GM19023 (cell line): ENCODE results near the gene FRG2.
"Not testable (repeated sequence)": the region's sequence is repeated elsewhere in the genome, so short reads cannot be mapped to it uniquely, and the experiment has no call there.

Experiments
- ATAC-seq: cut with Tn5 transposase; IDR thresholded peaks from one replicate; pipeline ENCODE4 v1.9.1; 2021; ENCODE audit warnings: mild to moderate bottlenecking, moderate library complexity; ENCODE audit not compliant: unreplicated experiment

Gene FRG2

DNA sequence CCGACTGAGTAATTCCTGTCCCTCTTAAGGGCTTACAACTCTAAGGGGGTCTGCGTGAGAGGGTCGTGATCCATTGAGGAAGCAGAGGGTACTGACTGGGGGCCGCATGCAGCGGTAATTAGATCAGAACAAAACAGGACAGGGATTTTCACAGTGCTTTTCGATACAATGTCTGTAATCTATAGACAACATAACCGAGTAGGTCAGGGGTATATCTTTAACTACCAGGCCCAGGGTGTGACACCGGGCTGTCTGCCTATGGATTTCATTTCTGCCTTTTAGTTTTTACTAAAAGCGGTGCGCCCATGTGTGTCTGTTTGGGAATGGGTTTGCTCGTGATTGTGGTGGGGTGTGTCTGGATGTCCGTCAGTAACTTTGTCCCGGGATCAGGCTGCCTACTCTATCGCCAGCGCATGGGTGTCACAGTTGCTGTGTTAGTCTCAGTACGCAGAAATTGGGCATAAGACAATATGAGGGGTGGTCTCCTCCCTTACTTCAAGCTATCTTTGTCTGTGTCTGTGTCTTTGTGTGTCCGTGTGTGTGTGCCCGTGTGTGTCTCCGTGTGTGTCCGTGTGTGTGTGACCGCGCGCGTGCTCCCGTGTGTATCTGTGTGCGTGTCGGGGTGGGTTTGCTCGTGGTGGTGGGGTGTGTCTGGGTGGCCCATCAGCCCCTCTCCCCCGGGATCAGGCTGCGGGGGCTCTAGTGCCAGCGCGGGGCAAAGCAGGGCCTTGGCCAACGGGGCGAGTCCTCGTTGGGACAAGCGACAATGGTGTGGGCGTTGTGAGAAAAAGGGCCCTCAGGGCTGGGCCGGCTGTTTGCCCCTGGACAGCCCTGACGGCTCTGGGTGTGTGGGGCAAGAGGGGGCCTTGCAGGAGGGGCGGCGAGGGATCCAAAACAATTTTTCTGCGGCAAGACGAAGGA, 10.4 kb downstream of the FRG2 start:
- ATAC-seq, result no peak

DNA sequence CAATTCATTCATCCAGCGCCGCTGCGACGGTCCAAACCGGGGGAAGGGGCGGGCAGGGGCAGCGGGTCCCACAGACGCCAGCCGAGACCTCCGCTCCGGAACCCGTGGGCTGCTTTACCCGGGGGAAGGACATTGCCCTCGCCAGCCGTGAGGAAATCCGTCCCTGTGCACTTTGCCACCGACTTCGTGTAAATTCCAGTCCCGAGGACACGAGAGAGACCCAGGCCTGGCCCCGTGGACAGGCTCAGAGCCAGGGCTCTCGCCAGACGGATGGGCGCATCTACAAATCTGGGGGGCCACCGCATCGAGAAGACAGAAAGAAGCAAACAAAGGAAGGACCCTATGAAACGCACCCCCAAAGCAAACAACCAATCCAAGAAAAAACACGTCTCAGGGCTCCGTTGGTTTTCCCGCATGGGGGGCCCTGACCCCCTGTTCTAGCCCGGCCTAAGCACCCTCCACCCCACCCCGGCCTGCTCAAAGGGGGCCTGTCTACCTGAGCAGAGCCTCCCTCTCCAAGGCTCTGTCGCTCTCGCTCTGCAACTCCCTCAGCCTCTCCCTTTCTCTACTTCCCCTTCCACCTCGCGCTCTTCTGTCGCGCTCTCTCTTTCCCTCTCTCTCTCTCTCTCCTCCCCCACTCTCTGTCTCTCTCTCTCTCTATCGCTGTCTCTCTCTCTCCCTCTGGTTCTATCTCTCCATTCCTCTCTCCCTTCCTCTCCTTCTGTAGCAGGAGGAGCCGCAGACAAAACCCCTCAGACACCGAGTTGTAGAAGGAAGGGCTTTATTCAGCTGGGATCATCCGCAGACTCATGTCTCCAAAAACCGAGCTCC, 11.3 kb downstream of the FRG2 start:
- no peak for ATAC-seq

DNA sequence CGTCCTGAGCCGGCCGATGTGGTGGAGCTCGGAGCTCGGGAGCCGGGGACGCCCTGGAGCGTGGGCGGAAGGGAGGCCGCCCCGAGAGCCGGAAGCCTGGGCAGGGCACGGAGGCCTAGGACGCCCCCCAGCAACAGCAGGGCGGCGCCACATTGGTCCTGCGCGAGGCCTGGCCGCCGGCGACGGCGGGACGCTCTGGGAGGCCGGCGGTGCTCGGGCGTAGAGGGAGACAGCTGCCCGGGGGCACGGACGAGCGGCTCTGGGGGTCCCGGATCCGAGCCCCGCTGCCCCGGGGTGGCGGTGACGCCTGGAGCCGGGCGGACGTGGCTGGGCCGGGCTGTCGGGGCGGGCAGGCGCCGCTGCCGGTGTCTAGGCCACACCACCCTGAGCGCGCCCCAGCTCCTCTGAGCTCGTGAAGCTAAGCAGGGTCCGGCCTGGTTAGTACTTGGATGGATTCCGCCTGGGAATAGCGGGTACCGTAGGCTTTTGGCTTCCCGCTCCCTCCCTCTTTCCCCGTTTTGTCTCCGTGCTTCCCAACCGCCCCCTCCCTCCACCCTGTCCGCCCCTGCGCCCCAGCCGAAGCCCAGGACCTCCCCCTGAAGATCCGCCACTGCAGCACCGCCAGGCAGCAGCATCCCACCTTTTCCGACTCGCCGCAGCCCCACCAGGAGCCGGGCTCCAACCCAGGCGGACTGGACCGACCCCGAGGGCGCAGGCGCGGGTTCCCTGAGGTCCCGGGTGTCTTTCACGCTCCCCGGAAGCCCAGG, 12.1 kb downstream of the FRG2 start:
- no peak for ATAC-seq

DNA sequence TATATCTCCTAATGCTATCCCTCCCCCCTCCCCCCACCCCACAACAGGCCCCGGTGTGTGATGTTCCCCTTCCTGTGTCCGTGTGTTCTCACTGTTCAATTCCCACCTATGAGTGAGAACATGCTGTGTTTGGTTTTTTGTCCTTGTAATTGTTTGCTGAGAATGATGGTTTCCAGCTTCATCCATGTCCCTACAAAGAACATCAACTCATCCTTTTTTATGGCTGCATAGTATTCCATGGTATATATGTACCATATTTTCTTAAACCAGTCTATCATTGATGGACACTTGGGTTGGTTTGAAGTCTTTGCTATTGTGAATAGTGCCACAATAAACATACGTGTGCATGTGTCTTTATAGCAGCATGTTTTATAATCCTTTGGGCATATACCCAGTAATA, 37.1 kb downstream of the FRG2 start:
- not testable (repeated sequence) for ATAC-seq

DNA sequence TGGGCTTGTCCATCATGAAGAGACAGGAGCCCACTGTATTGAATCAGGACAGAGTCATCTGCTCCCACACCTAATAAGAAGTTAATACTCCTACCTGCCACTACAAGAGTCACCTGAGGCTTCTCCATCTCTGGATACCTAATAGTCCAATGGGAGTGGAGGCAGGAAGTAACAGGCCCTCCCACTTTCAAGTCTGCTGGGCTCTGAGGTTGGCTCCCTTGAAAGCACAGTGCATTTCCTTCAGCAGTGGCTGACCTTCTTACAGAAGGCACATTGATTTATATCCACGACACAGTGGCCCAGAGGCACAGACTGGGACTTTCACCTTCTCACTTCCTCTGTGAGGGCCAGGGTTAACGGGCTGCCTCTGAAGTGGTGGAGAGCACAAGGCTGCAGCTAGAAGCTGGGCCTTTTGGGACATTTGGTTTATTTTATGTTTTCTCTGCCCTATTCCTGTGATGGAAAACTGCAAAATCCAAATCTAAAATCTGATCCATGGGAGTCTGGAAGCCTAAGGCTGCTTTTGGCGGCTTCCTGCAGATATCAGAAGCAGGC, 38.1 kb downstream of the FRG2 start:
- no peak for ATAC-seq

DNA sequence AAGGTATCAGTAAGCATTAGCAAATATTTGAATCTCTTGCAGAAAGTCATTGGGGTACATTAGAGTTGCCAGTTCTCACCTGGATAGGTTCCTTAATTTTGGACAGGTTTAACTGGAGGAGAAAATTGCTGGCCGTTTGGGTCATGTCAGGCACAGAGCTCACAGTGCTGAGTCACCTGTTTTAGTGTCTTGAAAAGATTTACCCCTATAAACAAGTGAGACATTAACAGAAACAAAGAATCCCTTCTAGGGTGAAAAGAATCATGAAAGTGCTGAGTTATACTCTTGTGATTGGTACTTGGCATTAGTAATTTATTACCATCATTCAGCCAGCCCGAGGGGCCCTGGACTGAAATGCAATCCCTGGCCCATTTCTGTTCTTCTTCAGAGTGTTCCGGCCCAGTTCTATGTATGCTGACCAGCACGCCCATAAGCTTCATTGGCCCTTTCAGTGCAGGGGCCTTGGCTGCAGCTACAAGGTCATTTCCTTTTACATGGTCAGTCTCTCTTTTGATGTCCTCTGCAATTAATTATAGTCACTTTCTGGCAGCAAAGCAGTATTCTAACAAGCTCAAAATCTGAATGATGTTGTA, 41.3 kb downstream of the FRG2 start:
- ATAC-seq, result not testable (repeated sequence)

DNA sequence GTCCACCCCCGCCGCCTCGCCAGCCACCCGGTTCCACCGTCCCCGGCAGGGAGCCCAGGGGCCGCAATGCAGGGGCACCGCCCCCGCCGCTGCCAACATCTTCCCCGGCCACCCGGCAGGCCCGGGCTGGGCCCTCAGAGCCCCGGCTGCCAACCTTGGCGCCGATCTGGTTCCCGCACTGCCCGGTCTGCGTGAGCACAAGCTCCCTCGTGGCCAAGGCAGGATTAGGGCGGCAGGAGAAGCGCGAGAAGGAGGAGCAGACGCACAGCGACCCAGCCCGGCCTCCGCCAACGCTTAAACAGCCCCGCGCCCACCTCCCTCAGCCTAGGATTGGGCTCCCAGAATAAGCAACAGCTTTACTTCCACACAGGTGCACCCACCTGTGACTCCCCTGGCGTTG, 42.4 kb downstream of the FRG2 start:
- not testable (repeated sequence) for ATAC-seq

DNA sequence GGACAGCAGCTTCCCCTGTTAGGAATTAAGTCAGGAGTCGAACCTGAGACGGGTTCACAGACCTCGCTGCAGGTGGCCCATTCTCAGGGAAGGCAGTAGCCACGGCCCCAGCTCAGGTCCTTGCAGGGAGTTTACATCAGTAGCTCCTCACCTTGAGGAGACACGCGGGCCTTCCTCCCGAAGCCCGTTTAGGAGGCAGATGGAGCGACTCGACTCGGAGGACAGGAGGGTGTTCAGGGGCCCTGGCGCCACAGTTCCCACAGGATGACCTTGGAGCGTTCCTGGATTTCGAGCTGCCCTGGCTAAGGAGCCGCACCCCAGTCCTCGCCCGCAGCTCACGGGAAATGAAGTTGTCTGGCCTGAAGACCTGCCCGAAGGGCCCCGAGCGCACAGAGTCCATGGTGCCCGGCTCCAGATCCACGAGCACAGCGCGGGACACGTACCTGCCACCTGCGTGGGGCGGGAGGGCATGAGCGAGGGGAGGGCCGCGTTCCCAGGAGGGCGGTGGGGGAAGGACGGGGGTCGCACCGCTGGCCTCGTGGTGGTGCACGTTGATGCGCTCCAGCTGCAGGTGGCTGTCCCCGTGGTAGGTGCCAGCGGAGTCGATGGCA, 43.0 kb downstream of the FRG2 start:
- ATAC-seq, result not testable (repeated sequence)

DNA sequence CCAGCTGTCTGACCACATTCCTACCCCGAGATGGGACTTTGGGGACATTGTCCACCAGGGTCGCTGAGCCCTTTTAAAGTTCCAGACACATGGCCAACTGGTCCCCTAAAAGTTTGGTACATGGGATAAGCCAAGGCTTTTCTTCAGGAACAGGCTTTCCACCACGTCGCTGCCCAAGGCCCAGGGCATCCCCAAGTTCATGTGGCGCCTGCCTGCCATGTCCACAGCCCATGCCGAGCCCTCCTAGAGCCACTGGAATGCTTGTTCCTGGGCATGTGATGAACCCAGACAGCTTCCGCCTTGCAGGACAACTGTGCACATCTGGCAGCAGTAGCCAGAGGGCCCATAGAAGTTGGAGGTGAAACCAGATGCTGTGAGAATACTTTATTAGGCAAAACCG, 45.1 kb downstream of the FRG2 start:
- ATAC-seq, result no peak

DNA sequence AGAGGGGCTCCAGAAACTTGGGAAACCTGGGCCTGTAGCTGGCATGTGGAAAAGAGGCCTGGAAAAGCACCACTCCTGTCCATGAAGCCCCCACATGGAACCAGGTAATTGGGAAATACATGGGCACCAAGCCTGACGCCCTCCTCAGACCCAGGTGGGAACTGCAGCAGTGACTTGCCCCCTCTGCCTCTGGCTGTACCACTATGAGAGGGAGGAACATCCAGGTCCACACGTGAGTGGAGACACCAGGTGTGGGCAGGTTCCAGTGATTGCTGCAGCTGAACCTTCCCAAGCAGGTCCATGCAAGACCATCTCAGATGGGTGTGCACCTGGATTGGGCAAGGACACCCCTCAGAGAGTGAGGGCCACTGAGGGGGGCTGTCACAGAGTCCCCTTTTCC, 46.8 kb downstream of the FRG2 start:
- ATAC-seq, result not testable (repeated sequence)

DNA sequence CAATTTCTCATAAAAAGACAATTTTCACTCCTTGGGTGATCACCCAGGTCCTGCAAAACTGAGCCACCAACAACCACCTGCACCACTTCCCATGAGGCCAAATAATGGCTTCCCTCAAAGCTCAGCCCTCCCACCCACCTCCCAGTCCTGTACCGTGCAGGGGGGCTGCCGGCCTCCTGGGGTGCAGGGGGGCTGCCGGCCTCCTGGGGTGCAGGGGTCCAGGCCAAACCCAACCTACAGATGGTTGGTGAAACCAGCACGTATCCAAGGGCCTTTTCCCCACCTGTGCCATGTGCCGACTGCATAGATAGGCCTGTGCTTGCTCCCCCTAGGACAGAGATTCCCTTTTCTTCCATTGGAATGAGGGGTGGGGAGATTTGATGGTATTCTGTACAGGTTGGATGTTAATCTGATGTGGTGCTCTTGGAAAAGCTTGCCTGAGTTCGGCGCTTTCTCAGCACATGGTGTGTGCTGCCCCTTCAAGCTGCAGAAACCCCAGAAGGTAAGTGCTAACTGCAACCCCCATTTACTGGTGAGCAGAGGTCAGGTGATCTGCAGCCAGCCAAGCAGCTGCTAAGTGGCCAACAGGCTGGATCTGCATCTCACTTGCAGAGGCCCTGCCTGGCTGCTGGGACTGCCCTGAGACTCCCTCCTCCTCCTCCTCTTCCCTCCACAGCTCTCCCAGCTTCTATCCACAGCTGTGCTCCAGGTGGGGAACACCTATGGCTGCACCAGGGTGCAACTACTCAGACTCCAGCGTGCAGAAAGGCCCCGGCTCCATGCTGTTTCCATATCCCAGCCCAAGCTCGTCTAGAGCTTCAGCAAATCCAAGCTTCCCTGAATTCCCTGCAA, 47.6 kb downstream of the FRG2 start:
- ATAC-seq, result no peak
